Body of pancreas (tissue), 4 donors: ENCODE data around the gene ABCB11. TPM values are rescaled to one million over a fixed set of nuclear protein-coding genes. Genes with fewer than 3 reads are reported as not detected.
A peak's percentile ranks its signal among the peaks of the same experiment; 100 is the strongest.

Experiments
- ATAC-seq: fragments of 150-250 bp; one replicate; pipeline ENCODE4 v1.9.1; 2016
- DNase-seq, 4 donors: peaks; one replicate each; pipeline ENCODE4 v3.0.0-alpha.2; 2019
- H3K27ac ChIP-seq, 4 donors: fragments of 200-600 bp; sonication (generic); 1 replicate in 3 of 4; 2 replicates in 1 of 4; pipeline versions ENCODE4 v1.5.1 to v1.6.1; 2016 to 2019; ENCODE audit warnings: mild to moderate bottlenecking in 1 of 4, mixed read lengths in 1 of 4, moderate library complexity in 1 of 4
- H3K27me3 ChIP-seq, 2 donors: fragments of 200-600 bp; sonication (generic); one replicate each; pipeline ENCODE4 v1.6.0; 2016; ENCODE audit warnings: mild to moderate bottlenecking in 1 of 2
- H3K36me3 ChIP-seq, 2 donors: fragments of 200-600 bp; sonication (generic); replicated peaks in 1 of 2; 2 replicates each; pipeline ENCODE4 v1.5.1; 2016; ENCODE audit warnings: low read depth in 2 of 2; ENCODE audit not compliant: insufficient read depth in 1 of 2
- H3K4me1 ChIP-seq: fragments of 200-600 bp; sonication (generic); one replicate; pipeline ENCODE4 v1.6.0; 2016
- H3K4me3 ChIP-seq, 2 donors: fragments of 200-600 bp; sonication (generic); 1 replicate in 1 of 2; 2 replicates in 1 of 2; pipeline ENCODE4 v1.5.1; 2016 to 2019
- H3K9me3 ChIP-seq, 3 donors: fragments of 200-600 bp; sonication (generic); 1 replicate in 2 of 3; 2 replicates in 1 of 3; pipeline ENCODE4 v1.5.1; 2016
- POLR2A ChIP-seq, 3 donors: fragments of 450-650 bp; IDR thresholded peaks; one replicate each; pipeline ENCODE4 v1.6.1; 2016; ENCODE audit warnings: antibody characterized with exemption in 3 of 3, mild to moderate bottlenecking in 2 of 3
- whole genome bisulfite sequencing, 2 donors: methylation state at CpG; one replicate each; pipeline ENCODE4 v1.1.5; 2017; 5-methylcytosine and 5-hydroxymethylcytosine counted together
- intact Hi-C: fragments of 100-400 bp; cut with DNase I; formaldehyde crosslinking; loops from one replicate; pipeline ENCODE4 v1.15.1; 2023
- total RNA-seq, 2 donors: library from RNA; depleted of rRNA; stranded (reverse); fragments of >200 nt; gene quantifications; one replicate each; pipeline ENCODE4 v1.1.0, GENCODE V29; 2016
- TF ChIP-seq, protein P1 (sequence below), 7 experiments: fragments of 450-650 bp in 4 of 7; fragments of 200-600 bp in 3 of 7; sonication (generic) in 3 of 7; IDR thresholded peaks; one replicate each; pipeline ENCODE4 v1.5.1; 2016 to 2019; ENCODE audit warnings: antibody characterized with exemption in 7 of 7

Gene ABCB11
- total RNA-seq, 2 donors from 2014 or later = 0.33 TPM; not detected in 1

- ATAC-seq (no peak), DNase-seq (peak in 1 of 4 donors; percentile 27)
- 53 to 54% methylated on average over 1 of the region's 1 CpG for WGBS, 2 donors
These were observed 100.9 kb downstream of the ABCB11 start for GRCh38 chr2:168930242-168930641.

GRCh38 chr2:168929031-168929430, 102.1 kb downstream of the ABCB11 start:
- no peak overlapping the region for H3K4me3 ChIP-seq
- H3K27ac ChIP-seq = no peak overlapping the region
- no peaks in the 10 kb centered on the region for H3K4me1 ChIP-seq
- 59% methylated on average over 3 of the region's 3 CpGs for WGBS, 2 donors
- no peak for DNase-seq
- no peaks in the 10 kb centered on the region for H3K36me3 ChIP-seq
- no peaks in the 10 kb centered on the region for H3K27me3 ChIP-seq
- TF ChIP-seq, protein P1, sequence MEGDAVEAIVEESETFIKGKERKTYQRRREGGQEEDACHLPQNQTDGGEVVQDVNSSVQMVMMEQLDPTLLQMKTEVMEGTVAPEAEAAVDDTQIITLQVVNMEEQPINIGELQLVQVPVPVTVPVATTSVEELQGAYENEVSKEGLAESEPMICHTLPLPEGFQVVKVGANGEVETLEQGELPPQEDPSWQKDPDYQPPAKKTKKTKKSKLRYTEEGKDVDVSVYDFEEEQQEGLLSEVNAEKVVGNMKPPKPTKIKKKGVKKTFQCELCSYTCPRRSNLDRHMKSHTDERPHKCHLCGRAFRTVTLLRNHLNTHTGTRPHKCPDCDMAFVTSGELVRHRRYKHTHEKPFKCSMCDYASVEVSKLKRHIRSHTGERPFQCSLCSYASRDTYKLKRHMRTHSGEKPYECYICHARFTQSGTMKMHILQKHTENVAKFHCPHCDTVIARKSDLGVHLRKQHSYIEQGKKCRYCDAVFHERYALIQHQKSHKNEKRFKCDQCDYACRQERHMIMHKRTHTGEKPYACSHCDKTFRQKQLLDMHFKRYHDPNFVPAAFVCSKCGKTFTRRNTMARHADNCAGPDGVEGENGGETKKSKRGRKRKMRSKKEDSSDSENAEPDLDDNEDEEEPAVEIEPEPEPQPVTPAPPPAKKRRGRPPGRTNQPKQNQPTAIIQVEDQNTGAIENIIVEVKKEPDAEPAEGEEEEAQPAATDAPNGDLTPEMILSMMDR (IDR thresholded peaks at IDR 0.05) = no peak
- TF ChIP-seq POLR2A (IDR thresholded peaks at IDR 0.05) = no peak
- ATAC-seq = no peak
- intact Hi-C loops = loop anchor here (10.0 kb wide), 1 partner anchor 584 kb away; no protein-coding TSS in a partner anchor
- H3K9me3 ChIP-seq = no peaks in the 10 kb centered on the region

More at GRCh38 chr2:168930242-168930641, 100.9 kb downstream of the ABCB11 start:
- H3K27me3 ChIP-seq = no peaks in the 10 kb centered on the region
- TF ChIP-seq POLR2A (IDR thresholded peaks at IDR 0.05) = no peak
- TF ChIP-seq, protein P1 (IDR thresholded peaks at IDR 0.05) = no peak
- intact Hi-C loops = no loop called here
- no peaks in the 10 kb centered on the region for H3K4me1 ChIP-seq
- H3K36me3 ChIP-seq = no peaks in the 10 kb centered on the region
- H3K4me3 ChIP-seq = no peak overlapping the region
- no peak overlapping the region for H3K27ac ChIP-seq
- H3K9me3 ChIP-seq = no peaks in the 10 kb centered on the region

DNA sequence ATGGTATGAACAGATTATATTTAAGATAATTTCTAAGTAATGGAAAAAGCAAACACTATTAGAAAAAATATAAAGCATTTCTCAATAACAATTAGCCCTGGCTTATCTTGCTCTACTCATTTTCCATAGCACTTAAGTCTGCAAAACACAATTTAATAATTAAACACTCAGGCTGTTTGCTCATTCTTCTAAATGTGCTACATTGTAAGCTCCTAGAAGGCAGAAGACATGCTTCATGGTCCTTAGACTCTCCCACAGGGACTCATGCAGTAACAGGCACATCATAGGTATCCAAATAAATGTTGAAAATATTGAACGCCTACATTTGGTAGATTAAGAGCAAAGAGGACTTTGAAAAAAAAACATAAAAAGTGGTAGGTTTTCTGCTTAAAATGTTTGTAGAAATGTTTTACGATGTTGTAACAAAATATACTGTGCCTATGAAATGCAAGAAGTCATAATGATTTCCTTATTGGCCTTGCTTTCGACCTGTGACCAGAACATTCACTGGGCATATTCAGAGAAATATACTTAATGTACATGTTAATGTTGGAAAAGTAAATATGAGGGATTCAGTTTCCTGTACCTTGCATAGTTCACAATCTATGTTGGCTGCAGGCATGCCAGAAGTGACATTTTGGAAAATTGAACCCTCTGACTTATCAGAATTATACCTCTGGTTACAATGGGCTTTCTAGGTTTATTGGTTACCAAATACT, 102.9 kb downstream of the ABCB11 start:
- Histone ChIP-seq H3K9me3 (no peaks in the 10 kb centered on the region), H3K4me3 (no peak overlapping the region), H3K36me3 (no peaks in the 10 kb centered on the region), H3K4me1 (no peaks in the 10 kb centered on the region), H3K27ac (no peak overlapping the region), H3K27me3 (no peaks in the 10 kb centered on the region)
- intact Hi-C loops = loop anchor here (10.0 kb wide), 1 partner anchor 583 kb away; no protein-coding TSS in a partner anchor
- DNase-seq (no peak), ATAC-seq (no peak)
- no peak for TF ChIP-seq POLR2A (IDR thresholded peaks at IDR 0.05)
- TF ChIP-seq, protein P1 (IDR thresholded peaks at IDR 0.05) = no peak
- WGBS, 2 donors = 63 to 77% methylated on average over 3 of the region's 3 CpGs

DNA sequence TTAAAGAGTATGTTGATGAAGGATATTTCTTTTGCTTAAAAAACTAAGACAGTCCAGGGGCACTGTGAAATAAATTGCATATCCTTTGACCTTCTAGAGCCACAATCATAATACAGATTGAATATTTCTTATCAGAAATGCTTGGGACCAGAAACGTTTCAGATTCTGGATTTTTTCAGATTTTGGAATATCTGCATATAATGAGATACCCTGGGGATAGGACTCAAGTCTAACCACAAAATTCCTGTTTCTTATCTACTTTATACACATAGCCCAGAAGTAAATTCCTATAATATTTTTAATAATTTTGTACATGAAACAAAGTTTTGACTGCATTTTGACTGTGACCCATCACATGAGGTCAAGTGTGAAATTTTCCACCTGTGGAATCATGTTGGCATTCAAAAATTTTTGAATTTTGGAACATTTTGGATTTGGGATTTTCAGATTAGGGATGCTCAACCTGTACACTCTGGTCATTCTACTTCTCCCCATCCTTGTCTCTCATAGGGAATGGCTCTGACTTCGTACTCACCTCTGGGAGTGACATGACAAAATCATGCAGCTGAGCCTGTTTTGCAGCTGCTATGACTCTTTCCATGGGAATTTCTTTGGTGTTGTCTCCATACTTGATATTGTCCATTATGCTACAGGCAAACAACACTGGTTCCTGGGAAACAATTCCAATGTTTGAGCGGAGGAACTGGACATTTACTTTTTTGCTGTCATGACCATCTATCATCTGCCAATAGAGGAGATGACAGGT, 104.3 kb downstream of the ABCB11 start:
- Histone ChIP-seq H3K9me3 (no peaks in the 10 kb centered on the region), H3K36me3 (no peaks in the 10 kb centered on the region), H3K4me3 (no peak overlapping the region), H3K4me1 (no peaks in the 10 kb centered on the region), H3K27ac (no peak overlapping the region), H3K27me3 (no peaks in the 10 kb centered on the region)
- ATAC-seq = no peak
- DNase-seq = no peak
- intact Hi-C loops = loop anchor here (10.0 kb wide), 1 partner anchor 582 kb away; no protein-coding TSS in a partner anchor
- 56 to 74% methylated on average over 3 of the region's 3 CpGs for WGBS, 2 donors
- TF ChIP-seq, protein P1 (IDR thresholded peaks at IDR 0.05) = no peak
- TF ChIP-seq POLR2A (IDR thresholded peaks at IDR 0.05) = no peak
